Neutrophil (primary cell): ENCODE measurements around the gene PATL2.

Experiments used
- H3K27ac ChIP-seq: fragments of 200-600 bp; sonication (generic); 2 replicates; pipeline ENCODE4 v1.5.1; 2016; ENCODE audit warnings: mild to moderate bottlenecking, moderate library complexity
- H3K27me3 ChIP-seq: fragments of 200-600 bp; sonication (generic); 2 replicates; pipeline ENCODE4 v1.6.0; 2016; ENCODE audit warnings: mild to moderate bottlenecking
- H3K36me3 ChIP-seq: fragments of 200-600 bp; sonication (generic); 2 replicates; pipeline ENCODE4 v1.5.1; 2017
- H3K4me1 ChIP-seq, 2 experiments: fragments of 200-600 bp in 1 of 2; sonication (generic) in 1 of 2; 1 replicate in 1 of 2; 2 replicates in 1 of 2; pipeline versions ENCODE4 v1.5.1 to v1.6.1; 2013 to 2016; ENCODE audit warnings: low read depth in 1 of 2, low read length in 1 of 2, mild to moderate bottlenecking in 1 of 2, moderate library complexity in 1 of 2; ENCODE audit not compliant: control insufficient read depth in 1 of 2, insufficient read depth in 1 of 2
- H3K4me3 ChIP-seq, 2 experiments: fragments of 200-600 bp in 1 of 2; sonication (generic) in 1 of 2; 1 replicate in 1 of 2; 2 replicates in 1 of 2; pipeline ENCODE4 v1.5.1; 2013 to 2016; ENCODE audit warnings: low read depth in 1 of 2, low read length in 1 of 2, mild to moderate bottlenecking in 1 of 2, moderate library complexity in 1 of 2
- H3K9me3 ChIP-seq: fragments of 200-600 bp; sonication (generic); 2 replicates; pipeline ENCODE4 v1.5.1; 2016
- TF ChIP-seq, protein P1 (sequence below): fragments of 200-600 bp; sonication (generic); IDR thresholded peaks from 2 replicates; pipeline ENCODE4 v1.5.1; 2016; ENCODE audit warnings: antibody characterized with exemption

The PATL2 gene

DNA sequence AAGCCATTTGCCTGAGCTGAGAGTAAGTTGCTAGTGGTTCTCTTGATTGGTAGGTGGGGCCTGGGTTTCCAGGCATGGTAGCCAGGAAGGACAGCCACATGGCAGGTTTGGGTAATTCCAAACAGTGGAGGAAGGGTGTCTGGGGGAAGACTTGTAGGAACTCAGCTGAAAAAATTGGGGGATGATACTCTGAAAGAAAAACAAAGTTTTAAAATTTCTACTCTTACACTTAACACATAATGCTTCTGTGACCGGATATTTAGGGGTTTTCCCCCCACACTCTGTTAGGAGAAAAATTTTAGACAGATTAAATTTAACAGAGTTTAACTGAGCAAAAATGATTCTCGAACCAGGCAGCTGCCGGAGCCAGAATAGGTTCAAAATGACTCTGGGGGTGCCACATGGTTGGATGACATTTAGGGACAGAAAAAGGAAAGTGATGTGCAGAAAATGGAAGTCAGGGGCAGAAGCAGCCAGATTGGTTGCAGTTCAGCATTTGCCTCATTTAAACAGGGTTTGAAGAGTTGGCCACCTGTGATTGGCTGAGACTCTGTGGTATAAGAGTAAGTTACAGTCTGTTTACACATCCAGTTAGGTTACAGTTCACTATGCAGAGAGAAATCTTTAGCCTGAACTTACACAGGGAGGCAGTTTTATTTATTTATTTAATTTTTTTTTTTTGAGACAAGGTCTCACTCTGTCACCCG is 8.3 kb upstream of the PATL2 start:
- TF ChIP-seq, protein P1, sequence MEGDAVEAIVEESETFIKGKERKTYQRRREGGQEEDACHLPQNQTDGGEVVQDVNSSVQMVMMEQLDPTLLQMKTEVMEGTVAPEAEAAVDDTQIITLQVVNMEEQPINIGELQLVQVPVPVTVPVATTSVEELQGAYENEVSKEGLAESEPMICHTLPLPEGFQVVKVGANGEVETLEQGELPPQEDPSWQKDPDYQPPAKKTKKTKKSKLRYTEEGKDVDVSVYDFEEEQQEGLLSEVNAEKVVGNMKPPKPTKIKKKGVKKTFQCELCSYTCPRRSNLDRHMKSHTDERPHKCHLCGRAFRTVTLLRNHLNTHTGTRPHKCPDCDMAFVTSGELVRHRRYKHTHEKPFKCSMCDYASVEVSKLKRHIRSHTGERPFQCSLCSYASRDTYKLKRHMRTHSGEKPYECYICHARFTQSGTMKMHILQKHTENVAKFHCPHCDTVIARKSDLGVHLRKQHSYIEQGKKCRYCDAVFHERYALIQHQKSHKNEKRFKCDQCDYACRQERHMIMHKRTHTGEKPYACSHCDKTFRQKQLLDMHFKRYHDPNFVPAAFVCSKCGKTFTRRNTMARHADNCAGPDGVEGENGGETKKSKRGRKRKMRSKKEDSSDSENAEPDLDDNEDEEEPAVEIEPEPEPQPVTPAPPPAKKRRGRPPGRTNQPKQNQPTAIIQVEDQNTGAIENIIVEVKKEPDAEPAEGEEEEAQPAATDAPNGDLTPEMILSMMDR: no peak
- peak overlapping the region in 1 of 2 experiments; percentile 29 for H3K4me3 ChIP-seq
- no peaks in the 10 kb centered on the region for H3K27me3 ChIP-seq
- peaks cover 64 to 92% of the 10 kb centered on the region in 2 experiments for H3K4me1 ChIP-seq
- H3K9me3 ChIP-seq: peaks cover 6% of the 10 kb centered on the region
- H3K27ac ChIP-seq: peak overlapping the region; percentile 96
- peaks cover 65% of the 10 kb centered on the region for H3K36me3 ChIP-seq

DNA sequence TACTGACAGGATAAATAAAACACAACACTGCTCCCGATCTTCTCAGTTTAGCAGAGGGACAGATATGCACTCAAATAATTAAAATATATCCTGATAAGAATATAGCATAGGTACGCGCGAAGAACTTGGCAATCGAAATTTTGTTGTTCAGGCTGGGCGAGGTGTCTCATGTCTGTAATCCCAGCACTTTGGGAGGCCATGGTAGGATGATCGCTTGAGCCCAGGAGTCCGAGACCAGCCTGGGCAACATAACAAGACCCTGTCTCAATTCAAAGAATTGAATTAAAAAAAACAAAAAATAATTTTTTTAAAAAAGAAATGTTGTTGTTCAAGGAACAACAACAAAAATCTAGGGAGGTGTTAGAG is 7.8 kb upstream of the PATL2 start:
- TF ChIP-seq, protein P1: no peak
- H3K4me3 ChIP-seq: peak overlapping the region in 1 of 2 experiments; percentile 29
- no peaks in the 10 kb centered on the region for H3K27me3 ChIP-seq
- peaks cover 6% of the 10 kb centered on the region for H3K9me3 ChIP-seq
- peak overlapping the region; percentile 96 for H3K27ac ChIP-seq
- H3K4me1 ChIP-seq: peaks cover 64 to 92% of the 10 kb centered on the region in 2 experiments
- peaks cover 71% of the 10 kb centered on the region for H3K36me3 ChIP-seq

DNA sequence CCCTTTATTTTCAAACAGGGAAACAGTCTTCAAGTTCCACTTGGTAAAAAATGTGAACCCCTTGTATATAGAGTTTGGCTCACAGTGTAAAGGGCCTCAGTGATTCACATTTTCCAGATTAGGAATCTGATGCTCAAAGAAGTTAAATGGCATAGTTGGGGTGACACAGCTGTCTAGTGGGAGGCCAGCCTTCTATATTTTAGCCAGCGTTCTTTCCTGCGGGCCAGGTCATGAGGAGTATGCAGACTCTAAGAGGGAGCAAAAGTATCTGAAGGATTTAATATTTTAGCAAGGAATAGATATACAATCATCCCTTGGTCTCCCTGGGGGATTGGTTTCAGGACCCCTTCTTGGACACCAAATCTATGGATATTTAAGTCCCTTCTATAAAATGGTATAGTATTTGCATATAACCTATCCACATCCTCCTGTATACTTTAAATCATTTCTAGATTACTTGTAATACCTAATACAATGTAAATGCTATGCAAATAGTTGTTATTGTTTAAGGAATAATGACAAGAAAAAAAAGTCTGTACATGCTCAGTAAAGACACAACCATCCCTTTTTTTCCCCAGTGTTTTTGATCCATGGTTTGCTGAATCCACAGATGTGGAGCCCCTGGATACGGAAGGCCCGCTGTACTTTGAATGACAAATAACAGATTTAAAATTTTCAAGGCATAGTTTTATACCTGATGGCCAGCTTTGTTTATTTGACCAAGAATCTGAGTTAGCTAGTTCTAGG is 7.2 kb upstream of the PATL2 start:
- Histone ChIP-seq H3K27ac (peak overlapping the region; percentile 96), H3K9me3 (peaks cover 6% of the 10 kb centered on the region), H3K27me3 (no peaks in the 10 kb centered on the region), H3K4me1 (peaks cover 64 to 92% of the 10 kb centered on the region in 2 experiments), H3K36me3 (peaks cover 76% of the 10 kb centered on the region), H3K4me3 (peak overlapping the region in 1 of 2 experiments; percentile 9)
- TF ChIP-seq, protein P1: no peak

DNA sequence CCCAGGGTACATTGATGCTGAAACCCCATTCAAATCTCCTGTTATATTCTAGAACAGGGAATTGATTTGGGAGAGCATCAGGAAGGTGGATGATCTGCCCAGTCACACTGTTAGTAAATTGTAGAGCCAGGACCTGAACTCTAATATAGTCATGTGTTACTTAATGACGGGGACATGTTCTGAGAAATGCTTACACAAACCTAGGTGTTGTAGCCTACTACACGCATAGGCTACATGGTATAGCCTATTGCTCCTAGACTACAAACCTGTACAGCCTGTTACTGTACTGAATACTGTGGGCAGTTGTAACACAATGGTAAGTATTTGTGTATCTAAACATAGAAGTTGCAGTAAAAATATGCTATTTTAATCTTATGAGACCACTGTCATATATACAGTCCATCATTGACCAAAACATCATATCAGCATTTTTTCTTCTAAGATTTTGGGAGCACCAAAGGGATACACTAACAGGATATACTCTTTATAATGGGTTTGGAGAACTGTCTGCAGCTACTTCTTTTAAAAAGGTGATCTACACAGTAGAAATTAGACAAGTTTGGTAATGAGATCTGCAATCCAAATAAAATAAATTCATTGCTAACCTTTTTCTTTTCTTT is 6.0 kb upstream of the PATL2 start:
- TF ChIP-seq, protein P1: no peak
- Histone ChIP-seq H3K27me3 (no peaks in the 10 kb centered on the region), H3K9me3 (peaks cover 6% of the 10 kb centered on the region), H3K36me3 (peaks cover 87% of the 10 kb centered on the region), H3K4me3 (no peak overlapping the region), H3K4me1 (peaks cover 58 to 82% of the 10 kb centered on the region in 2 experiments), H3K27ac (peak overlapping the region; percentile 96)

DNA sequence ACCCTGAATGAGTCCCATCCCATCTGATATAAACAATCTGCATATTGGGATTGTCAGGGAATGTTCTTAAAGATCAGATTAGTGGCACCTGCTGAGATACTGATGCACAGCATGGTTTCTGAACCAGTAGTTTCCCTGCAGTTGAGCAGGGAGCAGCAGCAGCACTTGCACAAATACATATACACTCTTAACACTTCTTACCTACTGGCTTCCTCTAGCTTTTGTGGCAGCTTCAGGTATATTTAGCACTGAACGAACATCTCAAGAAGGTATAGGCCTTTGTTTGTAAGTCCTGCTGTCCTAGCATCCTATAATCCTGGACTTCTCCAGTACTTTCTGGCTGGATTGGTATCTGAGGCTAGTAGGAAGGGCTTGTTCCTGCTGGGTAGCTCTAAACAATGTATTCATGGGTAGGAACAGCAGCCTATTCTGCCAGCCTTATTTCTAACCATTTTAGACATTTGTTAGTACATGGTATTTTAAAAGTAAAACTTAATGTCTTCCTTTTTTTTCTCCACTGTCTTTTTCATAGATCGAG is 4.7 kb upstream of the PATL2 start:
- peaks cover 86% of the 10 kb centered on the region for H3K36me3 ChIP-seq
- H3K9me3 ChIP-seq: peaks cover 6% of the 10 kb centered on the region
- H3K27me3 ChIP-seq: no peaks in the 10 kb centered on the region
- peak overlapping the region; percentile 96 for H3K27ac ChIP-seq
- TF ChIP-seq, protein P1: no peak
- peak overlapping the region in 1 of 2 experiments; percentile 100 for H3K4me3 ChIP-seq
- peaks cover 52 to 70% of the 10 kb centered on the region in 2 experiments for H3K4me1 ChIP-seq
